Activated effector memory CD4-positive, alpha-beta T cell treated with Interleukin-2 at 50 U/mL for 16 hours (primary cell): ENCODE measurements around the gene PCTP.

Experiments
- DNase-seq: peaks from one replicate; pipeline ENCODE4 v3.0.0-alpha.2; 2020

The PCTP gene

DNA sequence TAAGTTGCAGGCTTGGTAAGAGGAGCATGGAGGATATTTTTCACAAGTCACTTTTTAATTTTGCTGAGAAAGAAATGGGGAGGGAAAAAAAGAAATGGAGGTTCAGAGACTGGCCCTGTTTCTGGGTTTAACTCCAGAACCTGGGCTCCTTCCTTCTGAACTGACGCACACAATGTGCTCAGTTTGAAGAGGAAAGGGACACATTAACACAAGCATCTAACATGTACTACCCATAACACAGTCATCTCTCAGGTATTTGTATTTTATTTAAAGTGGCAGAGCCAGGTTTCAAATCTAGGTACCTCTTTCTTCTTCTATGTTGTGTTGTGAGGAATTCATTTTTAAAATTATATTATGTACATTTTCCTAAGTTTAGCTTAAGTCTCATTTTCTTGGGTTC, 22.9 kb upstream of the PCTP start:
- DNase-seq, result no peak

DNA sequence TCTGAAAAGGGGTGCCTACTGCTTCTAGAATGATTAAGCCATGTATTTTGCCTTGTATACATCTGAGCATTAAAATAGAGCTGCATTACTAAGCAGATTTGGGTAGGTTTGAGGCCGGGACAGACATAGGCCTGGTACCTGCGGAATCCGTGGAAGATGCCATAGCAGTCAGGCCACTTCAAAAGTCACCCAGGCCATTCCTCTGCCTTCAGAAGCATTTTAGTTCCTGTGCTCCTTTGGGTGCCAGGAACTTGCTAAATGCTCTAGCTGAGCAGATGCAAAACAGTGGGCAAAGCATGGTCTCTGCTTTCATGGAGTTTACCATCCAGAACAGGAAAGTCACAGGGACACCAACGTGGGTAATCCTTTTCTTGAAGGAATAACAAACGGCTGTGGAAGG, 22.5 kb upstream of the PCTP start:
- DNase-seq, result no peak

DNA sequence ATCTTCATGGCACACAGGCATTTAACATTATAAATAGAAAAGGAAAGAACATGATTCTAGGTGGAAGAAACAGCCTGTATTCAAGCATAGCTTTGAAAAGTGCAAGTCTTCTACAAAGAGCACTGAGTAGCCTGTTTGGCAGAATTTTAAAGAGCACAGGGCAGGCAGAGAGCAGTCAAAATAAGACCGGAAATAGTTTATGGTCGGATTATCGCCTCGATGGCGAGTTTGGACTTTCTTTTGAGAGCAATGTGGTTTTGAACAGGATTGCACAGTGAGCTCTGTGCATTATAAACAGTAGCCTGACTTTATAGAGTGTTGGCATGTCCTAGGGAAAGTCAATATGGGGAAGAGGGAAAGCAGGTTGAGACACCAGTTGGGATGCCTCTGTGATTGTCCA, 22.0 kb upstream of the PCTP start:
- DNase-seq, result no peak

DNA sequence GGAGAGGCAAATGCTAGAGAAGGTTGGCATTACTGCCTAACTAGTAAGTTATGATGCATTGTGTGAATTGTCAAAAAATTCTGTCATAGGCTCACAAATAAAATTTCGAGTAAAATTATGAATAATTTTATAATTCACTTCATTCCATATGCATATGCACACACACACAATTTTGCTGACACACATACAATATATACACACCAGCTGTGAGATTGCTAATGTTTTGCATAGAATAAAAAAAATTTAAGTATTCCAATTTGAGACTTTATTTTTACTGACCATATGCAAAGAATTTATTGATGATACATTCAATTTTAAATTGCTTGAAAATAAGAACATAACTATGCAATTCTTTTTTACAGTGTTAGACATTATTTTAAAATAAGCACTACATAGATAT, 21.4 kb upstream of the PCTP start:
- DNase-seq, result no peak

DNA sequence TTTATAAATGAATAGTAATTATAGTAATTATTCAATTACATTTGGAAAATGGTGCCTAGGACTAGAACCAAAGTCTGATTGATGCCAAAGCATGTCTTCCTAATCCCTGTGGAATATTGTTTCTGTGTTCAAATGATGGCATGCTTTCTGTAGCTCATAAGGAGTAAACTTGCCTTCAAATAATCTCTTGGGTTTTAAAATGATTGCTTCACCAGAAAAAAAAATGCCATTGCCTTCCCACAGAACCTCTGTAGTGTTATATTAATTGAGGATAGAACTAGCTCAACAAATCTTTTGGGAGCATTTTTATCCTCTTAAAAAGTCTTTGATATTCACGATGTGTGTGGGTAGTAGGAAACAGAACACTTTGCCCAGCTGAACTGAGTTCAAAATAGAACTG, 20.5 kb upstream of the PCTP start:
- no peak for DNase-seq

DNA sequence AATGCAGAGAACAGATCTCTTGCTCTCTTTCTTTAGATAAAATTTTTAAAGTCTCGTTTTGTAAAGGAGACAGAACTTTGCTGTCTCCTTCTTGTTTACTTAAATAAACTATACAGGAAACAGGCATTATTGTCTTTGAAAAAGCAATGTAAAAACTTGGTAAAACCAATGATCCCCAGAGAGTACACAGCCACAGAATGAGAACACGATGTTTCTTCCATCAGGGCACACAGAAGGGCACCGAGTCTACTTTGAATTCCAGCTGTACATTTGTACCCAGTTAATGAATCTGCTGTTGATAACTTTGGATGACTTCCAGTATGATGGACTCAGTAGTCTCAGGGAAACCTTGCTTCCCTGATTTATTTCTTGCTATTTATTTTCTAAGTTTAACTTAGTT, 20.0 kb upstream of the PCTP start:
- DNase-seq, result no peak

DNA sequence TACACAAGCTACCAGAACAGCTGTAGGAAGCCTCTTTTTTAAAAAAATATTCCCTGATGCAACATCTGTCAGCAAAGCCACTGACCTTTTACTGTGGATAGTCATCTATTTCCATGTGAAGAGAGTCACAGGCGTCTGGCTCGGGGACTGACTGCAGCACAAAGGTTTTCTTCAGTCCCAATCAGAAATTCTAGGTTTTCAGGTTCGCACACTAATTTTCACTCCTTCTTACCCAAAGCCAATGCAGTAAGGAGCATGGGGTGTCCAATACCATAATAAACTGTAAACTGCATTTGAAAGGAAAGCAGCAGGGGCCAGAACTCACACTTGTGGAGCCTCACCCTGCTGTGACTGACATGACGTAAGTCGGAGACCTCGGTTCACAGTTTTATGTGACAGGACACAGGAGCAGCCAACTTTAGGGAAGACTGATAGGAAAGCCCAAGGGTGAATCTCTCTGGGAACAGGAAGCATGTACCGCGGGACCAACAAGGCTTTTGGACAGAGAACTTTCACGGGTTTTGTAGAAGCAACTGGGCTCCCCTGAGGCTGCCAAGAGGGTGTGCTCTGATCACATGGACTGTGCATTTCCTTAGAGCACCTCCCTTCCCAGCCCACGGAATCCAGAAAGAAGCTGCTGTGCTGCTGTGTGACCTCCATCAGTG, 19.1 kb upstream of the PCTP start:
- DNase-seq, result no peak

DNA sequence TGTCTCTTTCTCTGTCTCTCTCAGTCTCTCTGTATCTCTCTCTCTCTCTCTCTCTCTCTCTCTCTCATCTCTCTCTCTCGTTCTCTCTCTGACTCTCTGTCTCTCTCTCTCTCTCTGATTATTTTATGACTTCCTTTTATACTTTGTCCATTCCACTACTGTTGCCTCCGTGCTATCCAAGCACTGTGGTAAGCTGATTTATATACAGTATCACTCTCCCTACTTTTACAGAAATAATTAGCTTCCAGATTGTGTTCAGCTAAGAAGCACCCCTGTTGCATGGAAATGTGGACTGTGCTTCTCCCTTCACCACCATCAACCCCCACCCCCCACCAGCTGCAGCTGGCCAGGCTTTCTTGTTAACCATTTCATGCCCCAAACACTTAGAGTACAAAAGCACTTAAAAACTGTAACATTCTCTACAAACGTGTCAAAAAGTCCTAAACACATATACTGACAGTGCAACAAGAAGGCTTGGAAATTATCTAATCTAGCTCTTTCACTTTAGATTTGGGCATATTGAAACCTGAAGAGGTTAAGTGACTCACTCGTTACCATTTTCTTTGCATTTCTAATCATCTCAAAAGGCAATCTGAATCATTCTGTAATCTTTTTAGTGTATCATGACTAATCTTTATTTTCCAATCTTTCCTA, 16.6 kb upstream of the PCTP start:
- no peak for DNase-seq

DNA sequence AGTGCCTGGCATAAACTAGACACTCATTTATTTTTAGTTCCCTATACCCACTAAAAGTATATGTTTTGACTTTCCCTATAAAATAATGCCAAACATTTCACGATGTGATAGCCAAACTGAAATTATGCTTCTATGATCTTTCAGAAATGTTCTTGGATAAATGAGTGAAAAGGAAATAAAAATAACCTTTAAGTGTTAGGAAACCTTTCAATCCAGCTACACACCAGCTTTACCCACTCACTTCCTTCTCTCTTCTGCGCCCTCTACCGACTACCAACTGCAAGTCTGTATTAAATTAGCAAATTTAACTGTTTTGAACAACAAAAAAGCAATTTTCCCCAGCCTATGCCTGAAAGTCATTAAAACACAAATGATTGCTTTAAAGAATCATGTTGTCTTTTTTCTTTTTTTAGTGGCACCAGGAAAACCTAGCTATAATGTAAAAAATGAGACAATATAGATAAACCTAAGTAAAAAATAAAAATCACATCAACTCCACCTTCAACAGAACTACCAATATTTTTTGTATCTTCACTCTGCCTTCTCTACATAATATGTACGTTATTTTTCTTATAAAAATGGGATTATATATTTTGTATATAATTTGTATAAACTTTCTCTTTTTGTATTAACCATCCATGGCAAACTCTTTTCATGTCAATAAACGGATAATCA, 15.0 kb upstream of the PCTP start:
- DNase-seq, result no peak

DNA sequence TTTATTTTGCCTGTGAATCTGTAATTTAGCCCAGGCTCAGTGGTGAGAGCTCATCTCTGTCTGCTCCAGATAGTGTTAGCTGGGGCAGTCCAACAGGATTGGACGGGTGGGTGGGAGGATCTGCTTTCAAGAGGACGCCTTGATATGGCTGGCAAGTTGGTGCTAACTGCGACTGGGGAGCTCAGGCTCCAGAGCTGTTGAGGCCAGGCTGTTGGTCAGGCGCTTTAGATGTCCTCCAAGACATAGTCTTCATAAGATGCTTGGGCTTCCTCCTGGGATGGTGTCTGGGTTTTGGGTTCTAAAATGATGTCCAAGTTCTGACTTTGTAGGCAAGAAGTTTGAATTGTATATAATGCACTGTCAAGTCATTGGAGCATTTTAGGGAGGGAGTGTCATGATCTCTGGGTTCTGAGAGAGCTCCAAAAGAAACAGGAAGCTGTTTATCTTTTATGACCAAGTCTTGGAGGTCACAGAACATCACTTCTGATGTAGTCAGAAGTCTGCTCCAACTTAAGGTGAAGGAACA, 12.8 kb upstream of the PCTP start:
- DNase-seq, result no peak

DNA sequence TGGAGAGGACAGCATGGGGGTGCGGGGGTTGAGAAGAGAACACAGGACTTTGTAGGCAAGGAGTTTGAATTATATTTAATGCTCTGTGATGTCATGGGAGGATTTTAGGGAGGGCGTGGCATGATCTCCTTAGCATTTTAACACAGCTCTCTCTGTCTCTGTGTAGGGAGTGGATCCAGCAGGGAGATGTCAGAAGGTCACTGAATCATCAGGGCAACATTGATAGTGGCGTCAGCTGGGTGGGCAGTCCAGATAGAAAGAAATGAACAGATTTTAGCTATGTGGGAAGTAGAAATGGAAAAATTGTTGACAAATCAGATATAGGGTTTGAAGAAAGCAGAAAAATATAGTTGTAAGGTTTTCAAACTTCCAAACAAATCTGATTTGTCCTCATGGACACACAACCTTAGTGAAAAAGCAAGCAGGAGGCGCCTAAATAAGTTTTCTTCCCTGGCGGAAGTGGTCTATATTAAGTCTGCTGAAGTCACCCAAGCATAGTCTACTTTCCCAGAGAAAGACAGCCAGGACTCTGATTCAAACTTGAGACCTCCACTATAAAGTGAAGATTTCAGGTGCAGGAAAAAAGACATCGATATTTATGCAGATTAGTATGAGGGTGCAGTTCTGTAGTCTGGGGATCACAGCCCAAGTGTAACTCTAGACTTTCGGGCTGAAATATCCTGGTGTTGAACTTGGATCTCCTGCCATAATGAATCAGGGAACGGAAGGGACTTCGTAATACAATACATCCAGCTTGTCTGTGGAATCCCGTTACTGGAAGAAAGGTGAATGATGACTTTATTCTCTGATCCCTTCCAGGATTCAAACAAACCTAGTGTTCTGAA, 10.1 kb upstream of the PCTP start:
- no peak for DNase-seq

DNA sequence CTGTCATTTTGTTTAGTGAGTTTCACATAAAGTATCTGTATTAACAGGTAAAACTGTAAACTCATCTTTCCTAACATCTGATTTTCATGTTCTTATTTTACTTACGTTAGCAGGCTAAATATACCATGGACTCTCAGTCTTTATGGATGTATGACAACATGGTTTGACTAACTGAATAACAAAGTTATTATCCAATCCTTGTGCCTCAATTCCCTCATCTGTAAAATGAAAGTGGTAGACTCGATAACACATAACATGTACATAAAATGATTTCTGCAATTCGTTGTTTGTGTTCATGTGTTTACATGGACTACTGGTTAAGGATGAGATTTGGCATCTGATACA, 9.5 kb upstream of the PCTP start:
- no peak for DNase-seq

DNA sequence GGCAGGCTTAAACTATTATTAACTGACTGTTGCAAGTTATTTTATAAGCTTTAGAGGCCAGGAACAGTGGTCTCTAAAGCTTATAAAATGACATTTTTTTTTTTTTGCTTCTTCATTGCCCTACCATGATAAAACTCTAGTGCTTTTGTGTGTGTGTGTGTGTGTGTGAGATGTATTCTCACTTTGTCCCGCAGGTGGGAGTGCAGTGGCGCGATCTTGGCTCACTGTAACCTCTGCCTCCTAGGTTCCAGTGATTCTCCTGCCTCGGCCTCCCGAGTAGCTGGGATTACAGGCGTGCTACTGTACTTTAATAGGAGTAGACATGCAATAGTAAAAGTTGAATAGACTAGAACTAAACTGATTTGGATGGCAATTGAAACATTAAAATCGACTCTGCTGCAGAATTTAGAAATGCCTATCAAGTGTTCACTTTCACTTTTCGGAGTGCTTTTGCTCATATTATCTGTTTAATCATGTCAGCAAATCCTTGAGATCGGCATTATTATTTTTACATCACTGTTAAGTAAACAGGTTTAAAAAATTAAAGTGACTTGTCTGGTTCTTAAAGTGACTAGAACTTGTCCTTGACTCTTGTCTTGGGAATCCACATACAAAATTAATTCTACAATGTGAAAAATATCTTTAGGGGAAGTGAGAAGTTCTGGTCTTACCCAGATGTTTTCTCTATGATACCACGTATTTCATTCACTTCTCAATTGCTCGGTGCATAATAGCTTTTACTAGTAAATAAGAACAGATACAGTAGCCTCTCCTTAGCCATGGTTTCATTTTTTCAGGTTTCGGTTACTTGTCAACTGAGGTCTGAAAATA, 8.4 kb upstream of the PCTP start:
- no peak for DNase-seq

DNA sequence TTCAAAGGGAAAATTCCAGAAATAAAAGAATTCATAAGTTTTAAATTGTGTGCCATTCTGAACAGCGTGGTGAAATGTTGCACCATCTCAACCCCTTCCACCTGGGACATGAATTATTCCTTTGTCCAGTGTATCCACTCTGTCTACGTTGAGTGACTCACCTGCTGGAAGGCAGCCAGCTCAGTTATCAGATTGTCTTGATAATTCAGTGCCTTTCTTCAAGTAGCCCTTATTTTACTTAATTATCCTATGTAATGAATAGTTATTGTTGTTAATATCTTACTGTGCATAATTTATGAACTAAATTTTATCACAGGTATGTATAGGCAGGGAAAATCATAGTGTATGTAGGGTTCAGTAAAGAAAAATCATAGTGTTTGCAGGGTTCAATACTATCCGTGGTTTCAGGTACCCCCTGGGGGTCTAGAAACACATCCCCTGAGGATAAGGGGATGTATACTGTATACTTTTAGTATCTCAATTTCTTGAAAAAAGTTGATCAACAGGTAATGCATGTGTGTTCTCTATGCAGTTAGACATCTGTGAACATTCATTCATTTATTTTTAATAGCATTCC, 7.7 kb upstream of the PCTP start:
- no peak for DNase-seq

DNA sequence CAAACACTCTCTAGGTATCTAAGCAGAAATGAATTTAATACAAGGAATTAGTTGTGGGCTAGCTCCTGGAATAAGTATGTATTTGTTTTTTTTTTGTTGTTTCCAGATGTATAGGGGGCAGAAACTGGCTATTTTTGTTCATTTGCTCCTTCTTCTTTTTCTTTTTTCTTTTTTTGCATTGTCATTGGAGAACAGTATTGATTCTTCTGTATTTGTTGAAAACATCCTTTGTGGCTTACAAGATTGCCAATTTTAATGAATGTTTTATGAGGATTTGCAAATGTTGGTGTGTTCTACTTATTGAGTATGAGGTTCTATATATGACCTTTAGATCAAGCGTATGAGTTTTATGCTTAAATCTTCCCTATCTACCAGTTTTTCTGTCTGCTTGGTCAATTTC, 5.6 kb upstream of the PCTP start:
- no peak for DNase-seq

DNA sequence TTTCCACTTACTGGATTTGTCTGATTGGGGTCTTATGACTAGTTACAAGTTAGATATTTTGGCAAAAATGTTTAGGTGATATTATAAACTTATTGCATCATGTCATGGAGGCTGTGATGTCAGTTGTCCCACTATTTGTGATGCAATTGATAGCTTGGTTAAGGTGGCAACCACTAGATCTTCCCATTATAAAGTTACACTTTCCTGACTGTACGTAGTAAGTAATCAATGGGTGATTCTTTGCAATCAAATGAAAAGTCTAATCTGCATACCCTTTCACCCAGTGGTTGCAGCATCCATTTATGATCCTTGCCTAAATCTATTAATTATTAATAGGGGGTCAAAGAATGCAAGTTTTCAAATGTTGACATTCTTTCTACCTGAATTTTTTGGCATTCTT, 4.4 kb upstream of the PCTP start:
- no peak for DNase-seq

DNA sequence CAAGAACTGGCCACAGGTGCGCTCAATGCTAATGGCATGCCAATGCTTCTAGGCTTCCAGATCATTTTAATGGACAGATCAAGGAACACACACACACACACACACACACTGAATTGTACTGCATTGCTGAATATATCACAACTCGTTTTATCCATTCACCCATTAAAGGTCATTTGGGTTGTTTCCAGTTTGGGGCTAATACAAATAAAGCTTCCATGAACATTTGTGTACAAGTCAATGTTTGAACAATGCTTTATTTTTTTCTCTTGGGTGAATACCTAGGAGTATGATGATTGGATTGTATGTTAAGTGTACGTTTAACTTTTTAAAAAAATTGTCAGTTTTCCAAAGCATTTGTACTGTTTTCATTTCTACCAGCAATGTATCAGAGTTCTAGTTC, 3.6 kb upstream of the PCTP start:
- DNase-seq, result no peak

DNA sequence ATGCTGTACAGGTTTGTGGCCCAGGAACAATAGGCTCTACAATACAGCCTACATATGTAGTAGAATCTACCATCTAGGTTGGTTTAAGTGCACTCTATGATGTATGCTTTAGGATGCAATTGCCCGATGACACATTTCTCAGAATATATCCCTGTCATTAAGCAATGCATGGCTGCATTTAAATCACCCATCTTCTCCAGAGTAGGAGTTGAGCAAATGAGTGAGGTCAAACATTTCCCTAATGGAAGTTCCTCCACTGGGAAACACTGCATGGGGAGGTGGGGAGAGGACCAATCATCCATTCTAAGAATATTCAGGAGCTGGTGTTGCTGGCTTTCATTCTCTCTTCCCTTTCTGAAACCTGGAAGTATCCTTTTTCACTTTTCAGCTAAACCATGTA, 2.0 kb upstream of the PCTP start:
- DNase-seq, result no peak

DNA sequence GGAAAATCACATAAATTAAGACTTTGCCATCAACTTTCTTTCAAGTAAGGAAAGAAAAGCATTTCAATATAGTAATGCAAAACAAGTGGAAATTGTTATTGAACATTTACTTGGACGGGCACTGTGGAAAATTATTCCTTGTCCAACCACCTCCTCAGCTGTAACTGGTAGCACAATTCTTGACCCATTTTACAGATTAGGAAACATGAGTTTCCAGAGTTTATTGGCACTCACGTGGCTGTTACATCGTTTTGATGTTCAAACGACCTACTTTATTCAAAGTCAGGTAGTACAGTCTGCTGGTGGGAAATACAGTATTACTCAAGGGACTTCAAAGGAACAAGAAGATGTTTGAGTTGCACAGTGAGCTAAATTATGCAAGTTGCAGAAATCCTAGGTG, 866 bp upstream of the PCTP start:
- DNase-seq, result no peak

DNA sequence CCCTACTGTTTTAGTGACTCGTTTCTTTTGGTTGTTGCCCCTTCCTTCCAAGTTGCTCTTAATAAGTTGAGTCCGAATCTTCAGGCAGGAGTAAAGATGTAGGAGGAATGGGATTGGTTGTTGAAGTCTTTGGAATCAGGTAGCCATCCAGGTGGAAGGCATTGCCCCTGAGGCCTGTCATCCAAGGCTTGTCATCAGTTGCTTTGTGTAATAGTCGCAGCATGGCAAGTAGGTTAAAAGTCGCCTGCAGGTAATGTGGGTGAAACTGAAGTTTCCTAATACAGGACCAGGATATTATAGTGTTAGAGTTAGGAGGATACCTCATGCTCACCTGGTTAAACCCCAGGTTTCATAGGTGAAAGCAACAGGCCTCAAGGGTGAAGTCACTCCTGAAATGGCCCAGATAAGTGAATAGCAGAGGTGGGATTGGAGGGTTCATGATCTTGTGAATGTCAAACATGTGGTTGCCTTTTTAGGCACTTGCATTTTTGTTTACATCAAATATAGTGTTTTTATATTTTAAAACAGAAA, 934 bp downstream of the PCTP start:
- DNase-seq, result no peak

DNA sequence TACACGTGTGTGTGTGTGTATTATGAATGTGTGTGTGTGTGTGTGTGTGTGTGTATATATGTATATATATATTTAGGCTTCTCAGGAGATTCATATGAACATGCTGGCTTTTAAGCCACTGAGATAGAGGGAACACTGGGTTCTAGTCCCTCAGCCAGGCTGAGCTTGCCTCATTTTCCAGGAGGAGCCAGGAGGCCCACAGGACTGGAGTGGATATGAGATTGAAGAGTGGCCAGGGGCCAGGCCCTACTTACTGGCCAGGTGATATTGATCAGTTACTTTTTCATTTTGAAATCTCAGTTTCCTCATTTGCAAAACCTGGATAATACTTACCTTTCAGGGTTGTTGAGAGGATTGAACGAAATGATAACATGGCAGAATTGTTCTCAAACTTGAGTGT, 5.8 kb downstream of the PCTP start:
- no peak for DNase-seq

DNA sequence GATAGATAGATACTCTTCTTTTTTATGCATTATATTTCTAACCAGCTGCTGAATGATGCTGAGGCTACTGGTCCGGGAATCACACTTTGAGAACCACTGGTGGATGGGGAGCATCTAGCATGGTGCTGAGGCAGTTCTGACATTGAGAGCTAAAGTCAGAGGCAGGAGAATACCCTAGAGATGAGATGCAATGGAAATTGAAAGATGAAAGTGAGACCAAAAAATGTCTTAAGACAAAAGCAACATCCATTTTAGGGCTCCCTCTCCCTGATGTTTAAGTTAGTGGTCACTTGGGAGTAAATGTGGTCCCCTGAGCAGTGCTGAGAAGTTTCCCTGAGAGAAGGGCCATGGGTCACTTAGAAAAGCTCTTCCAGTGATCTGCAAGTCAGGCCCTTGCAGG, 6.8 kb downstream of the PCTP start:
- no peak for DNase-seq
